Measurements from ENCODE around the gene ADGRL2. TPM values are rescaled to one million over a fixed set of nuclear protein-coding genes. Genes with fewer than 3 reads are reported as not detected.

The ADGRL2 gene
- total RNA-seq, 1 experiment from 2014 or later, result 34.2 TPM

DNA sequence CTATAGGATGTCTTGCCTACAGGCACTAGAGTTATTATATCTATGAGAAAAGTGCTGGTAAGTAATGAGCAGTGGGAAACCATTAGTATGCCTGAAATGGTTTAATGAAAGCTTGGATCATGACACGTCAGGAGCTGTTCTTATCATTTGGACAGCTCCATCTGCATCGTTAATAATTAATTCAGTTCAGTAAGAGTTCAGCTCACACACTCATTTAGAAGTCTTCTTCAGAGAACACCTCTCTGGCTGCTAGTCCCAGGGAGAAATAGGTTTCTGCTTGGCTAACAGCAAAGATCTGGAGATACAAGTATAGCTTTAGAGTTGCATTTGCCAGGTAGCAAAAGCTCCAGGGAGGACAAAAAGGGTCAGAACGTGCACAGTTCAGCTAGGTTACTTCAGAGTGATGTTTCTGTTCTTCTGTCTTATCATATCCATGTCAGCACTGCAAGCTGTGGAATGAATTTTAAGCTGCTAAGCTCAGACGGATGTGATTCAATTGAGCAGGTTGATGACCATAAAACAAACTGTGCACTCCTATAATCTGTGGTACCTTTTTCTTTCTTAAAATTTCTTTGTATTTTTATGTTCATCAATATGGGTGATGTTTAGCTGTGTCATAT lies 173.6 kb downstream of the ADGRL2 start:
- in situ Hi-C loops (cut with HindIII; ENCODE audit: low pct_unique_long_range_greater_than_20kb, low sequenced_read_pairs), result no loop called here

GRCh38 chr1:81974883-81975555 lies 174.3 kb downstream of the ADGRL2 start:
- ChIA-PET CTCF (no interaction called here), POLR2A (no interaction called here)
- no peaks in the 10 kb centered on the region for H3K27me3 ChIP-seq (ENCODE audit: control insufficient read depth, insufficient read depth, low read length)
- no peak for DNase-seq (ENCODE audit: low read depth, low spot score)
- intact Hi-C loops (cut with micrococcal nuclease; ENCODE audit: unreplicated experiment) (no loop called here), in situ Hi-C loops (cut with HindIII; ENCODE audit: low pct_unique_long_range_greater_than_20kb, low sequenced_read_pairs) (no loop called here)
- no peak overlapping the region for H3K27ac ChIP-seq (ENCODE audit: low read length)
- TF ChIP-seq, protein P1, sequence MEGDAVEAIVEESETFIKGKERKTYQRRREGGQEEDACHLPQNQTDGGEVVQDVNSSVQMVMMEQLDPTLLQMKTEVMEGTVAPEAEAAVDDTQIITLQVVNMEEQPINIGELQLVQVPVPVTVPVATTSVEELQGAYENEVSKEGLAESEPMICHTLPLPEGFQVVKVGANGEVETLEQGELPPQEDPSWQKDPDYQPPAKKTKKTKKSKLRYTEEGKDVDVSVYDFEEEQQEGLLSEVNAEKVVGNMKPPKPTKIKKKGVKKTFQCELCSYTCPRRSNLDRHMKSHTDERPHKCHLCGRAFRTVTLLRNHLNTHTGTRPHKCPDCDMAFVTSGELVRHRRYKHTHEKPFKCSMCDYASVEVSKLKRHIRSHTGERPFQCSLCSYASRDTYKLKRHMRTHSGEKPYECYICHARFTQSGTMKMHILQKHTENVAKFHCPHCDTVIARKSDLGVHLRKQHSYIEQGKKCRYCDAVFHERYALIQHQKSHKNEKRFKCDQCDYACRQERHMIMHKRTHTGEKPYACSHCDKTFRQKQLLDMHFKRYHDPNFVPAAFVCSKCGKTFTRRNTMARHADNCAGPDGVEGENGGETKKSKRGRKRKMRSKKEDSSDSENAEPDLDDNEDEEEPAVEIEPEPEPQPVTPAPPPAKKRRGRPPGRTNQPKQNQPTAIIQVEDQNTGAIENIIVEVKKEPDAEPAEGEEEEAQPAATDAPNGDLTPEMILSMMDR (IDR thresholded peaks at IDR 0.05), result no peak
- TF ChIP-seq SIN3A (IDR thresholded peaks at IDR 0.05; ENCODE audit: borderline replicate concordance, insufficient read depth, low read depth, low read length) (no peak), REST (IDR thresholded peaks at IDR 0.05; ENCODE audit: insufficient read depth in 1 of 2, low read depth in 2 of 2, low read length in 1 of 2) (no peak), TCF7L2 (IDR thresholded peaks at IDR 0.05; ENCODE audit: low read depth, low read length) (no peak), POLR2AphosphoS5 (IDR thresholded peaks at IDR 0.05; ENCODE audit: low read depth, low read length) (no peak)
- no peaks in the 10 kb centered on the region for H3K36me3 ChIP-seq (ENCODE audit: control insufficient read depth, insufficient read depth, low read length)
- H3K4me1 ChIP-seq (ENCODE audit: control insufficient read depth, insufficient read depth, low read length), result no peaks in the 10 kb centered on the region
- no peak for ATAC-seq
- H3K4me3 ChIP-seq (ENCODE audit: low read depth in 2 of 2, low read length in 2 of 2), result no peak overlapping the region
- H3K9me3 ChIP-seq (ENCODE audit: control insufficient read depth, insufficient read depth, low read depth, low read length), result no peaks in the 10 kb centered on the region
- BruUV-seq (replicated peaks), result no TSS peak

More for the DNA sequence above, 173.6 kb downstream of the ADGRL2 start:
- TF ChIP-seq TCF7L2 (IDR thresholded peaks at IDR 0.05; ENCODE audit: low read depth, low read length) (no peak), REST (IDR thresholded peaks at IDR 0.05; ENCODE audit: insufficient read depth in 1 of 2, low read depth in 2 of 2, low read length in 1 of 2) (no peak), SIN3A (IDR thresholded peaks at IDR 0.05; ENCODE audit: borderline replicate concordance, insufficient read depth, low read depth, low read length) (no peak), POLR2AphosphoS5 (IDR thresholded peaks at IDR 0.05; ENCODE audit: low read depth, low read length) (no peak)
- TF ChIP-seq, protein P1 (IDR thresholded peaks at IDR 0.05), result no peak
- CTCF ChIA-PET, result no interaction called here
- BruUV-seq (replicated peaks), result no TSS peak
- intact Hi-C loops (cut with micrococcal nuclease; ENCODE audit: unreplicated experiment), result no loop called here
- ATAC-seq (no peak), DNase-seq (ENCODE audit: low read depth, low spot score) (no peak)
- no peaks in the 10 kb centered on the region for H3K9me3 ChIP-seq (ENCODE audit: control insufficient read depth, insufficient read depth, low read depth, low read length)
- H3K36me3 ChIP-seq (ENCODE audit: control insufficient read depth, insufficient read depth, low read length), result no peaks in the 10 kb centered on the region
- H3K27ac ChIP-seq (ENCODE audit: low read length), result no peak overlapping the region
- no peaks in the 10 kb centered on the region for H3K4me1 ChIP-seq (ENCODE audit: control insufficient read depth, insufficient read depth, low read length)
- H3K27me3 ChIP-seq (ENCODE audit: control insufficient read depth, insufficient read depth, low read length), result no peaks in the 10 kb centered on the region
- POLR2A ChIA-PET, result no interaction called here
- H3K4me3 ChIP-seq (ENCODE audit: low read depth in 2 of 2, low read length in 2 of 2), result no peak overlapping the region
